GM12878 (cell line): ENCODE results near the gene COL16A1. TPM values are rescaled to one million over a fixed set of nuclear protein-coding genes. Genes with fewer than 3 reads are reported as not detected.

Experiments used
- ATAC-seq: fragments of 200-7000 bp; cut with Tn5 transposase; 3 replicates; pipeline ENCODE4 v1.9.1; 2020; ENCODE audit warnings: mild to moderate bottlenecking, moderate library complexity
- BruUV-seq: library from RNA; stranded (reverse); fragments of 400-500 nt; replicated peaks from 2 replicates; lab custom pipeline; 2021; lab: Mats Ljungman, UMichigan
- CTCF ChIA-PET: fragments of 300-600 bp; sonication (Branson Sonifier 250); formaldehyde crosslinking; extraction: SDS; loops from one replicate; lab custom pipeline; 2021; ENCODE audit warnings: inconsistent platforms; lab: Yijun Ruan, JAX
- POLR2A ChIA-PET: fragments of 350-600 bp; formaldehyde crosslinking; extraction: SDS; loops from one replicate; lab custom pipeline; 2021; ENCODE audit warnings: inconsistent platforms; lab: Charles Lee
- RAD21 ChIA-PET: fragments of 300-600 bp; sonication (Branson Sonifier 250); formaldehyde crosslinking; loops from one replicate; lab custom pipeline; 2023; ENCODE audit warnings: antibody characterized with exemption; ENCODE audit not compliant: unreplicated experiment; lab: Charles Lee
- SMC1A ChIA-PET: fragments of 300-600 bp; sonication (Branson Sonifier 250); formaldehyde crosslinking; loops from one replicate; lab custom pipeline; 2023; ENCODE audit not compliant: unreplicated experiment, uncharacterized antibody; lab: Charles Lee
- DNase-seq: peaks from one replicate; pipeline ENCODE4 v3.0.0-alpha.2; 2011; ENCODE audit warnings: low read depth, low spot score
- FAIRE-seq: peaks from 3 replicates; lab custom pipeline; 2011; peaks lifted over from hg19 to GRCh38; lab: Jason Lieb, UNC
- H2AFZ ChIP-seq: 2 replicates; pipeline ENCODE4 v1.6.0; 2011; ENCODE audit warnings: low read depth, low read length, control low read depth; ENCODE audit not compliant: control insufficient read depth
- H3K27ac ChIP-seq: 2 replicates; pipeline ENCODE4 v1.5.1; 2011; ENCODE audit warnings: control low read depth; ENCODE audit not compliant: control insufficient read depth, insufficient read depth
- H3K27me3 ChIP-seq, 2 experiments: replicated peaks in 1 of 2; 2 replicates each; pipeline versions ENCODE4 v1.6.0 to v1.6.1; 2011; ENCODE audit warnings: low read length in 1 of 2; ENCODE audit not compliant: control insufficient read depth in 2 of 2, insufficient read depth in 2 of 2
- H3K36me3 ChIP-seq, 2 experiments: 2 replicates each; pipeline ENCODE4 v1.5.1; 2011; ENCODE audit warnings: low read length in 1 of 2; ENCODE audit not compliant: control insufficient read depth in 2 of 2, insufficient read depth in 2 of 2
- H3K4me1 ChIP-seq: 2 replicates; pipeline ENCODE4 v1.6.1; 2011; ENCODE audit warnings: mild to moderate bottlenecking, low read length, moderate library complexity, mixed read lengths; ENCODE audit not compliant: control insufficient read depth, insufficient read depth
- H3K4me2 ChIP-seq: 2 replicates; pipeline ENCODE4 v1.6.0; 2011; ENCODE audit warnings: control low read depth; ENCODE audit not compliant: control insufficient read depth, insufficient read depth
- H3K4me3 ChIP-seq: fragments of 200-600 bp; sonication (generic); 2 replicates; pipeline ENCODE4 v1.5.1; 2016
- H3K79me2 ChIP-seq: 2 replicates; pipeline ENCODE4 v1.6.0; 2011; ENCODE audit warnings: low read length; ENCODE audit not compliant: control insufficient read depth, insufficient read depth
- H3K9ac ChIP-seq: 2 replicates; pipeline ENCODE4 v1.8.0; 2011; ENCODE audit warnings: low read length, control low read depth, mixed read lengths; ENCODE audit not compliant: control insufficient read depth, insufficient read depth
- H3K9me3 ChIP-seq: replicated peaks from 3 replicates; pipeline ENCODE4 v1.5.1; 2011; ENCODE audit warnings: mild to moderate bottlenecking, low read length; ENCODE audit not compliant: control insufficient read depth, insufficient read depth
- H4K20me1 ChIP-seq: 2 replicates; pipeline ENCODE4 v1.6.0; 2011; ENCODE audit not compliant: control insufficient read depth, insufficient read depth
- BACH1 ChIP-seq: fragments of 450-650 bp; IDR thresholded peaks from 2 replicates; pipeline ENCODE4 v1.6.1; 2017; ENCODE audit warnings: mild to moderate bottlenecking, borderline replicate concordance
- CBX5 ChIP-seq: sonication (generic); IDR thresholded peaks from 2 replicates; pipeline ENCODE4 v1.6.1; 2016; ENCODE audit warnings: low read depth, moderate library complexity, mild to moderate bottlenecking, inconsistent platforms
- FOS ChIP-seq: IDR thresholded peaks from 3 replicates; pipeline ENCODE4 v1.6.1; 2011; ENCODE audit warnings: borderline replicate concordance; ENCODE audit not compliant: insufficient read length; ENCODE audit errors: extremely low read depth
- GABPA ChIP-seq: IDR thresholded peaks from 2 replicates; pipeline ENCODE4 v1.6.1; 2014; ENCODE audit warnings: antibody characterized with exemption, low read depth, mild to moderate bottlenecking, inconsistent platforms
- HDAC2 ChIP-seq: fragments of 200-600 bp; sonication (generic); IDR thresholded peaks from 2 replicates; pipeline ENCODE4 v1.6.1; 2017
- KAT2A ChIP-seq: conservative IDR thresholded peaks from 2 replicates; pipeline ENCODE4 v1.6.1; 2011; ENCODE audit warnings: low read depth, low read length; ENCODE audit not compliant: control insufficient read depth
- POLR2AphosphoS5 ChIP-seq: IDR thresholded peaks from 2 replicates; pipeline ENCODE4 v1.6.1; 2011; ENCODE audit warnings: mild to moderate bottlenecking, low read length, inconsistent platforms
- SMAD5 ChIP-seq: IDR thresholded peaks from 2 replicates; pipeline ENCODE4 v1.6.1; 2016; ENCODE audit warnings: antibody characterized with exemption, low read depth
- SMARCA5 ChIP-seq: fragments of 450-650 bp; IDR thresholded peaks from 2 replicates; pipeline ENCODE4 v1.6.1; 2017; ENCODE audit warnings: mild to moderate bottlenecking
- TCF3 ChIP-seq: IDR thresholded peaks from 2 replicates; pipeline ENCODE4 v1.6.1; 2012; ENCODE audit warnings: low read depth, mild to moderate bottlenecking, low read length, borderline replicate concordance; ENCODE audit not compliant: insufficient read depth
- ZNF622 ChIP-seq: fragments of 450-650 bp; IDR thresholded peaks from 2 replicates; pipeline ENCODE4 v1.6.1; 2017; ENCODE audit warnings: mild to moderate bottlenecking, inconsistent platforms
- WGBS: methylation state at CpG from one replicate; pipeline ENCODE4 v1.1.6; 2016; ENCODE audit warnings: low lambda C conversion rate; ENCODE audit not compliant: insufficient replicate concordance, insufficient coverage; ENCODE audit errors: missing lambda C conversion rate; 5-methylcytosine and 5-hydroxymethylcytosine counted together
- in situ Hi-C: fragments of 300-500 bp; cut with MboI; formaldehyde crosslinking; loops from 9 replicates; pipeline ENCODE4 v1.14.3; 2018; ENCODE audit warnings: mixed read lengths
- intact Hi-C: fragments of 100-400 bp; cut with micrococcal nuclease; formaldehyde crosslinking; loops from one replicate; pipeline ENCODE4 v1.14.2; 2022; ENCODE audit not compliant: unreplicated experiment
- polyA plus RNA-seq, 11 experiments: library from polyadenylated mRNA; depleted of rRNA in 4 of 11; unstranded in 6 of 11; stranded (reverse) in 5 of 11; fragments of >200 nt; fragmentation: Nextera tagmentation in 4 of 11; fragmentation: Illumina TruSeq in 1 of 11; extraction: Ambion mirVana in 4 of 11; extraction: Trizol in 1 of 11; gene quantifications; 1 replicate in 1 of 11; 2 replicates in 10 of 11; pipeline versions ENCODE4 v1.2.1 to v1.2.3, GENCODE V29; 2011 to 2016; ENCODE audit warnings: inconsistent platforms in 2 of 11, missing spikeins in 2 of 11, low read depth in 1 of 11
- total RNA-seq, 4 experiments: library from RNA; depleted of rRNA in 3 of 4; stranded (reverse); fragments of >200 nt in 3 of 4; fragmentation: Illumina TruSeq in 1 of 4; extraction: Trizol in 1 of 4; gene quantifications; 2 replicates each; pipeline versions ENCODE4 v1.2.1 to v1.2.3, GENCODE V29; 2013 to 2021
- TF ChIP-seq, protein P1 (sequence below): IDR thresholded peaks from 2 replicates; pipeline ENCODE4 v1.6.1; 2011; ENCODE audit warnings: low read depth, mild to moderate bottlenecking, low read length, moderate library complexity, borderline replicate concordance; ENCODE audit errors: extremely low read depth

Gene COL16A1
- total and polyA plus RNA-seq, 10 of the 15 experiments (the other 5 are each of a cell fraction or from before 2014, with no cell fraction given), result 0.02 to 3.7 (median 0.59) TPM

DNA sequence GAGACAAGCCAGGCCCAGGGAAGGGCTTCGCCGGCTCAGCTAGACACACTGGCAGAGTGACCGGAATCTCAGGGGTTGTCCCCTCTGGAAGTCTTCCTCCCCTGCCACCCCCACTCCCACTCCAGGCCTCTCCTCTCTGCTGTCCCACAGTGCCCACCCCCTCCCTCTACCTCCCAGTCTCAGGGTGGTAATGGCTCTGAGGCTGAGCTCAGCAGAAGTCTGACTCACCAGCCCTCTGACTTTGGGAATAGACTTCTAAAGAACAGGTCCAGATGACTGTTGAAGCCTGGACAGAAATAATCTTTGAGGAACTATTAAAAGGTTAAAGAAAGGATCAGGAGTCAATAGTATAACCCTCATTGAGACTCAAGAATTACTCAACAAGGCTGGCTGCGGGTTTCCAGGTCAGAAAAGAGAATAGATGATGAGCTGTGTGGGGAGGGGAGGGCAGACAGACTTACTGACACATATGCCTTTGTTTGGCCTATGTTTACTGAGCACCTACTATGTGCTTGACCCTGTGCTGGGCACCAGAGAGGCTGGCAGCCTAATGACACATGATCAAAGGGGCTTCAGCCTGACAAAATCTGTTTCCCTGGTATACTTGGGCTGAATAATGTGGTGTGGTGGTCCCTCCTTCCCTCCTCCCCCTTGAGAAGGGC lies 78.1 kb downstream of the COL16A1 start (continued):
- TF ChIP-seq GABPA, result no peak
- no peak for TF ChIP-seq TCF3
- no peak for TF ChIP-seq POLR2AphosphoS5
- TF ChIP-seq FOS, result no peak
- TF ChIP-seq ZNF622, result no peak

DNA sequence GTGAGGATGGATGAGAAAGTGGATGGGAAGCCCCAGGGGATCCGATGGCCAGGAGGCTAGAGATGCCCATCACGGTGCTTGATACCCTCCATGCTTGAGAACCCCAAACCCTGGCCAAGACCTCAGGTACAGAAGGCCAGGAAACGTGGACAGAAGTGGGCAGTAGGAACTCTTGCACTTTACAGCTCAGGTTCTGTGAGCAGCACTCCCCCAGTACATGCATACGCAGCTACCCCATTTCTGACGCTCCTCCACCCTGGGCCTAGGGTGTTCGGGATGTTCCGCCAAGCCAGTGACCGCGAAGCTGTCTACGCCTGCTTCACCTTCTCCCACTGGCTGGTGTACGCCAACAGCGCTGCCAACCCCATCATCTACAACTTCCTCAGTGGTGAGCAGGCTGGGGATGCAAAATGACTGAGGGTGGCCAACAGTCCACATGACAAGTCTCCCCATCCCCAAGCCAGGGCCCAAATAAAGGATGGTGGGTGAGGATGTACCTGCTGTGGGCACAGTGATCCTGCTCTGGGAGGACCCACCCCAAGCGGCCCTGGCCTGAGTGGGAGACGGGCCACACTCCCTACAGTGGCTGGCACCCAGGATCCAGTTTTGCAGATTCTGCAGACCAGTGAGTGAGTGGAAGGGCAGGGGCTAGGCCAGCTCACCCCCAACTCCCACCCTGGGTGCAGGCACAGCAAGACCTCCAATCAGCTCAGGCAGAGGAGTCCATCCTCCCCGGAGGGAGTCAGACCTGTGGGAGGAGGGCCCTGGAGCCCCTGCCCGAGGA lies 78.9 kb downstream of the COL16A1 start:
- Histone ChIP-seq H4K20me1 (no peaks in the 10 kb centered on the region), H3K4me2 (no peak overlapping the region), H3K4me3 (no peak overlapping the region), H3K27ac (no peak overlapping the region)
- POLR2A ChIA-PET, result interaction anchor here (0.6 kb wide), 1 partner anchor 13 kb away, joined by 3 read pairs; no protein-coding TSS in a partner anchor
- WGBS, result 90% methylated on average over 16 of the region's 16 CpGs
- TF ChIP-seq, protein P1, sequence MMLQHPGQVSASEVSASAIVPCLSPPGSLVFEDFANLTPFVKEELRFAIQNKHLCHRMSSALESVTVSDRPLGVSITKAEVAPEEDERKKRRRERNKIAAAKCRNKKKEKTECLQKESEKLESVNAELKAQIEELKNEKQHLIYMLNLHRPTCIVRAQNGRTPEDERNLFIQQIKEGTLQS, result no peak
- no peak for TF ChIP-seq SMAD5
- TF ChIP-seq KAT2A, result no peak
- TF ChIP-seq HDAC2, result no peak
- TF ChIP-seq SMARCA5, result no peak
- TF ChIP-seq CBX5, result no peak
- no peak for TF ChIP-seq BACH1
- TF ChIP-seq, all 136 proteins: peak for 0
- no peaks in the 10 kb centered on the region for H3K79me2 ChIP-seq
- H3K9ac ChIP-seq, result no peak overlapping the region
- H3K4me1 ChIP-seq, result no peaks in the 10 kb centered on the region; the same call in none of the 2 replicates
- no peaks in the 10 kb centered on the region for H3K27me3 ChIP-seq
- H2AFZ ChIP-seq, result no peak overlapping the region
- ATAC-seq (no peak), FAIRE-seq (no peak), DNase-seq (no peak)
- peaks cover 16 to 20% of the 10 kb centered on the region in 2 experiments; a peak in 3 of 4 replicates for H3K36me3 ChIP-seq
- BruUV-seq, result no TSS peak
- in situ Hi-C loops, result no loop called here
- ChIA-PET CTCF (interaction anchor here (0.7 to 1.1 kb wide), 3 partner anchors 76 to 164 kb away, joined by 3 to 4 read pairs (median 3); no protein-coding TSS in a partner anchor), RAD21 (no interaction called here), SMC1A (no interaction called here)
- H3K9me3 ChIP-seq, result no peaks in the 10 kb centered on the region
- intact Hi-C loops, result no loop called here
